ENCODE measurements around the gene SGPL1.
A peak's percentile ranks its signal among the peaks of the same experiment; 100 is the strongest.
"Not testable (repeated sequence)": the region's sequence is repeated elsewhere in the genome, so short reads cannot be mapped to it uniquely, and the experiment has no call there.

The SGPL1 gene

DNA sequence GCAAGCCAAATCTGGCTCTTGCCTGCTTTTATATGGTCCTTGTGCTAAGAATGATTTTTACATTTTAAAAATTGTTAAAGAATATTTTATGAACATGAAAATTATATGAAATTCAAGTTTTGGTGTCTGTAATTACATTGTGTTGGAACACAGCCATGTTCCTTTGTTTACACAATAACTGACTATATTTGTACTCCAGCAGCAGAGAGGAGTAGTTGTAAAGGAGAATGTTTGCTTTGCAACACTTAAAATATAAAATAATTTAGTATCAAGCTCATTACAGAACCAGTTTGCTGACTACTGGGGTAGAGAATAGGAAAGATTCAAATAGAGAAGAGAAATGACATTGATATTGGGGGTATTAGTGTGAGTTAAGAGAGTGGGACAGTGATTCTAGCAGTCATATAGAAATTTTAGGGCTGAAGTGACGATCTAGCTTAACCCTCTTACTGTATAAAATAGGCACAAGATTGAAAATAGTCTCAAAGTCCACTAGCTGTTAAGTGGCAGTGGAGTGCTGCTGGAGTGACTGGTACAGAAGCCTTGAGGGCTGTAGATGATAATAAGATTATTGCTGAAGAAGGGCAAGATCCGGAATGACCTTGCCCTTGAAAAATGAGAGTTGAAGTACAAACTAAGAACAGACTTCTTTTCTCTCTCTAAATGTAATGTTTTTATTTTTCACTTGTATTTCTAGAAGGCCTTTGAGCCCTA, 28.2 kb downstream of the SGPL1 start:
- DNase-seq (ENCODE audit: low spot score), result no peak

DNA sequence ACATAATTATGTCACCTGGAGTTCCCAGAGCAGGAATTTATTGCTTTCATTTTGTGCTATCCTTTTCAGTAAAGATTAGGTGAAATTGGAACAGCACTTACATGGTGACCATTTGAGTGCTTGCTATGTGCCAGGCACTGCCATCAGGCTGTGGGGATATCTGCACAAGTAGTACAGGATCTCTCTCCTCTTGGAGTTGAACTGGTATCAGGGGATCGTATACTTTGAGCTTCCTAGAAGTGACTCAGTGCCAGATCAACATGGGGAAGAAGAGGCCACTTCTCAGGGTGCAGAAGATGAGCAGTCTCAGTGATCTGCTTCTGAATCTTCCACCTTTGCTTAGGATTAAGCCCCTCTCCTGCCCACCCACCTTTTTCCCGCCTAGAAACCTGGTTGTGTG, 29.5 kb downstream of the SGPL1 start:
- DNase-seq (ENCODE audit: low spot score), result no peak

DNA sequence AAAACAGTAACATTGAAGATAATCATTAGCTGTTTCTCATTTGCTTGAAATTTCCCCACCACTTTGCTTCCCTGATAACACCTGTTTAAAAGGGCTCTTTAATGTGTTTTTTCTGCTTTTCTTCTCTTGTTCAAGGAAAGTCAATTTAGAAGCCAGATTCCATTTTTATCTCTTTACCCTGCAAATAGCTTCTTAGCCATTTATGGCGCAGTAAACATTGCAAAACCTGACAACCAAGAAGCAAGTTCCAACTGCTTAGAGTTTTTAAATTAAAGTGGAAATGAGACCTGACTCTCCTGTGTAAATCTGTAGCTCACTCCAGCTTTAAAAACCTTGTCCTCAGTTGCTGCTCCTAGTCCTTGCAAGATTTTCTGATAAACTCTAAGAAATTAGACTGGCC, 30.1 kb downstream of the SGPL1 start:
- DNase-seq (ENCODE audit: low spot score), result no peak

DNA sequence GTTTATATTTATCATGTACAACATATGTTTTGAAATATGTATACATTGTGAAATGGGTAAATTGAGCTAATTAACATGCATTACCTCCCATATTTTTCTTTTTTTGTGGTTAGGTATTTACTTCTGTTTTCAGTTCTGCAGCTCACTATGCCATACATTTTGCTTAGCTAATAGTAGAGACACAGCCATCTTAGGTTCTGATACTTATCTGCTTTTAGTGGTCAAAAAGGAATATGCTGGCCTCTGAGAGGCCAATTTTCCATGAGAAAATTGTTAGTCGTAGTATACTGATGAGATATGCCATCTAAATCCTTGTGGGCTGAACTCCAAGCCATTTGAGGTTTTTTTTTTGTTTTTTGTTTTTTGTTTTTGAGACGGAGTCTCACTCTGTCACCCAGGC, 31.0 kb downstream of the SGPL1 start:
- DNase-seq (ENCODE audit: low spot score), result no peak

DNA sequence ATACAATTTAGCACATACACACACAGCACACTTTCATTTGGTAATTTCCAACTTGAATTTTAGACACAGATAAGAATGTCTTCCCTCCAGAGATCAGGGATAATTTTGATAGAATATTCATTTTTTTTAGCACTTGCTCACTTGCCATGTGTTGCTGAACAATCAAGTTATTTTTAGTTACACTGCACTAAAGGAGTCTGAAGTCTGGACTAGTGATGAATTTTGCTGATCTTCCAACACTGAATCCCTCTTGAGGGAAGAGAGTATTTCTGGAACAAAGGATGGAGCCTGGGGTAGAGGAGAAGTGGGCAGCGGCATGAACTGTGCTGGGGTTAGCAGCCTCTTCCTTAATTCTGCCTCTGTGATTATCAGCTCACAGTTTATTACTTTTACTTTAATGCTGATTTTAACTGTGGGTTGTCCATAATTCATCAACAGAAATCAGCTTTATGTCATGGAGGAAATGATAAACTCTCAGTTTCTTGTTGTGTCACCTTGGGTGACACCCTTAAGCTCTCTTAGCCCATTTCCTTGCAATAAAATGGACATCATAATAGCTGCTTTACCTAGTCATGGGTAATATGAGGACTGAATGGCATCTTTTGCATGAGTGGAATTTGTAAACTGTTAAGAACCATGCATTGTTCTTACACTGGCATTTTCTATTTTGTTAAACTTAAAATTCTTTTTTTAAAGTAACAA, 32.1 kb downstream of the SGPL1 start:
- no peak for DNase-seq (ENCODE audit: low spot score)

DNA sequence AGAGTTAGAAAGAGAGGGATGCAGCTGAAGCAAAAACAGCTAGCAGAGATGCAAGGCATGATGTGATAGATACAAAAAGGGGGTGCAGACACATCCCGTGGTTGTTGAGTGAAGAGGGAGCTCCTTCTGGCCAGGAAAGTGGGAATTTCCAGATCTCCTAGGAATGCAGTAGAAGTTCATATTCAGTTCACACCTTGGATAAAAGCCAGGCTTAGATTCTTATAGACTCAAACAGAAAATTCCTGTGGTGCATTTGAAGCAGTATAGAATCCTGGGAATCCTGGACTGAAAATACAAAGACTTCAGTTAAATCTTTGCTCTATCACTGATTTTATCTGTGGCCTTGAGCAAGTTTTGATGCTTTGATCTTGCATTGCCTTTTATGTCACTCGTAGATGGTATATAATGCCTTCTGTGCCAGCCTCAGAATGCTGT, 33.9 kb downstream of the SGPL1 start:
- DNase-seq (ENCODE audit: low spot score), result no peak

DNA sequence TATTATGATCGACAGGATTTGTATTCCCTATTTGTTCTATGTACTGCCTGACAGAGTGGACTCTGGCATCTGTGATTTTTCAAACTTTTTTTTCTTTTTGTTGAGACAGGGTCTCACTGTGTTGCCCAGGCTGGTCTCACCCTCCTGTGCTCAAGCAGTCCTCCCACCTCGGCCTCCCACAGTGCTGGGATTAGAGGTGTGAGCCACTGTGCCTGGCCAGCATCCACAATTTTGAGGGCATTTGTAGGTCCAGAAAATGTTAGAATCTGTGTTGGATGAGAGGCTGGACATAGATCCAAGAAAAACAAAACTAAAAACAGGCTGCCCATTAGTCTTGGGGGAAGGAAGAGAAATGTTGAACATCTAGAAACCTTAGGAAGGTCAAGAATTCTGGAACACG, 34.3 kb downstream of the SGPL1 start:
- no peak for DNase-seq (ENCODE audit: low spot score)

DNA sequence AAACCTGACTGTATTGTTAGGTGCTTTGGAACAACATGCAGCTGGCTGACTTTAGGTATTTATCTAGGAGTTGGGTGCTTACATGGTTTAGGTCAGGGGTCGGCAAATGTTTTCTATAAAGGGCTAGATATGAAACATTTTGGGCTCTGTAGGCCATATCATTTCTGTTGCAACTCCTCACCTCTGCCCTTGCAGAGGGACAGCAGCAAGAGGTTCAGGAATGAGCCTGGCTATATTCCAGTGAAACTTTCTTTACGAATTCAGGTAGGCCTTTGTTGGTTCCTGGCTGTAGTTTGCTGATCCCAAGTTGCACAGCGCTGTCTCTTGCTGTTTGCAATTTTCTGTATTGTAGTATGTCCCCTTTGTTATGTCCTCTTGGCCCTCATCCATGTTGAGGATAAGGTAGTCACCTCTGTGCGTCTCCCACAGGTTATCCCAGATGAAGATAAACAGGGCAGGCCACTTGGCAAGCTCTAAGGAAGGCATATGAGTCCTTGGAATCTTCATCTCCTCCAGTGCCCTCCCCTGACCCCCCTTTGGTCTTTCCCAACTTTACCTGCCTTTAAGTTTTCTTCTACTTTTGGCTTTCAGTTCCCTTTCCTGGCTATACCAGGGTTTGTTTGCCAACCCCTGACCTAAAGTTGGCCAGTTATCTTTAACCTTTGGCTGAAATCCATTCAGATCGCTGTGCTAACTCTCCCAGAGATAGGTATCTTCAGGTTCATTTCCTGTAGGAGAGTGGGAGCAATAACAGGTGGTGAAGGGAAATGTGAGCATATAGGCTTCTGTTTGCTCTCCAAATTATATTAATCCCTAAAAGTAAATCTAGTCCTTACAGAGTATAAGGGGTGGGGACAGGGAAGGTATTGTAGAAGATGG, 36.1 kb downstream of the SGPL1 start:
- no peak for DNase-seq (ENCODE audit: low spot score)

DNA sequence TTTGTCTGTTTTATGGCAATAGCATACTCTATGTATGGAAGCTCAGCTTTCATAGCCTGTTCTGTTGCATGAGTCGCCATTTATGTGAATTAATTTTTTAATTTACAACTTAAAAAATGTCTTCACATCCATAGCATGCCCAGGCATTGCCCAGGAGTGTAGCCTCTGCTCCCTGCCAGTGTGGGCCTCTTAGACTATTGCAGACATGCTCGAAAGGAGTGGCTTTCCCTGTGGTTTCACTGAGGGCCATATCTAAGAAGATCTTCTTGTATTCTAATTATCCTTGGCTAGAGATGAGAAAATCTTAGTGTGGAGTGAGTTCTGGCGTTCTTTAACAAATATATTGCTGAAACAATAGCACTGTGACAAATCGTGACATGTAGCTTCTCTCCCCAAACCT, 37.3 kb downstream of the SGPL1 start:
- DNase-seq (ENCODE audit: low spot score), result no peak

DNA sequence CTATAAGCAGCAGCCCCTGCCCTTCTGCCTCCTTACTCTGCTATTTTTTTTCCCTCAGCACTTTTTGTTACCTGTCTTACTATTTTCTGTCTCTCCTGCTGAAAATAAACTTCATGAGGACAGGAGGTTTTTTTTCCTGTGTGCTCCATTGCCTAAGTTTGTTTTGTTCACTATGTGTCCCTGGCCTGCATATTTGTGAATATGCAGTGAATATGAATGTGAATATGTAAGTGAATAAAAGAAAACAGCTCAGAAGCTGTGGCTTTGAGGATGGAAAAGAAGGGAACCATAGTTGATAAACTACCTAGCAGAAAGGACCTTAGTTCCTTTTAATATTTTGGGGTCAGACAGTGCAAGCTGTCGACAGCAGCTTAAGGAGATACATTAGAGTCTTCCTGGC, 37.7 kb downstream of the SGPL1 start:
- DNase-seq (ENCODE audit: low spot score), result no peak

DNA sequence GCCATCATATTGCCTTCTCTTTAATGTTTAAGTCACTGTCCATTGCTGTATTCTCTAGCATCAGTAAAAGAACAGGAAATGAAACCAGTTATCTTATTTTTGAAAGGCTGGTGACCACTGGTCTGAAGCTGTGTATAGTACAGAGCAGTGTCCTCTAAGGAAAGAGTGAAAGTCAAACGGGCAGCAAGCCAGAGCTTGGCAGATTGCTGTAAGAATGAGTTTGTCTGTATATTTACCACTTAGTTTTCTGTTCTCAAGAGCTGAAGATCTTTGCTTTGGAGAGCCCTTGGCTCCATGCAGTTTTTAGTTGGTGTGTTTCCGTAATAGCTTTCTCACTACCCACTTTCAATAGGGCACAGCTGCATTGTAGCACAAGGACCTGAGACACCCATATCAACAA, 40.7 kb downstream of the SGPL1 start:
- no peak for DNase-seq (ENCODE audit: low spot score)

DNA sequence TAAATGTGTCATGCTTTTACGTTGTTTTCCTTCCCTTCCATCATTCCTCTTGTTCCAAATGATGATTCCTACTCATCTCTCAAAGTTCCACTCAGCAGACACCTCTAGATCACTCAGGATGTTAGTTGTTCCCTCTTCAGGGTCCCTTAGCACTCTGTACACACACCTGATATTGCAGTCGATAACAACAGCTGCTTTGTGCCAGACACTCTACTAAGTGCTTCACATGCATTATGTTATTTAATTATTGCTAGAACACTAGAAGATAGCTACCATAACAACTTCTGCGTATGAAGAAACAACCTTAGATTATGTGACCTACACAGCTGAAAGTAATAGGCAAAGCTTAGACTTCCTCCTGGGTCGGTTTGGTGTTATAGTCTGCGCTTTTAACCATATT, 43.0 kb downstream of the SGPL1 start:
- DNase-seq (ENCODE audit: low spot score), result no peak

DNA sequence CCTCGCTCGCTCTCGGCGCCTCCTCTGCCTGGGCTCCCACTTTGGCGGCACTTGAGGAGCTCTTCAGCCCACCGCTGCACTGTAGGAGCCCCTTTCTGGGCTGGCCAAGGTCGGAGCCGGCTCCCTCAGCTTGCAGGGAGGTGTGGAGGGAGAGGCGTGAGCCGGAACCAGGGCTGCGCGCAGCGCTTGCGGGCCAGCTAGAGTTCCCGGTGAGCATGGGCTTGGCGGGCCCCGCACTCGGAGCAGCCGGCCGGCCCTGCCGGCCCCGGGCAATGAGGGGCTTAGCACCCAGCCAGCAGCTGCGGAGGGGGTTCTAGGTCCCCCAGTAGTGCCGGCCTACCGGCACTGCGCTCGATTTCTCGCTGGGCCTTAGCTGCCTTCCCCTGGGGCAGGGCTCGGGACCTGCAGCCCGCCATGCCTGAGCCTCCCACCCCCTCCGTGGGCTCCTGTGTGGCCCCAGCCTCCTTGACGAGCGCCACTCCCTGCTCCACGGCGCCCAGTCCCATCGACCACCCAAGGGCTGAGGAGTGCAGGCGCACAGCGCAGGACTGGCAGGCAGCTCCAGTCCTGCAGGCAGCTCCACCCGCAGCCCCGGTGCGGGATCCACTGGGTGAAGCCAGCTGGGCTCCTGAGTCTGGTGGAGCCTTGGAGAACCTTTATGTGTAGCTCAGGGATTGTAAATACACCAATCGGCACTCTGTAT, 45.9 kb downstream of the SGPL1 start:
- not testable (repeated sequence) for DNase-seq (ENCODE audit: low spot score)

DNA sequence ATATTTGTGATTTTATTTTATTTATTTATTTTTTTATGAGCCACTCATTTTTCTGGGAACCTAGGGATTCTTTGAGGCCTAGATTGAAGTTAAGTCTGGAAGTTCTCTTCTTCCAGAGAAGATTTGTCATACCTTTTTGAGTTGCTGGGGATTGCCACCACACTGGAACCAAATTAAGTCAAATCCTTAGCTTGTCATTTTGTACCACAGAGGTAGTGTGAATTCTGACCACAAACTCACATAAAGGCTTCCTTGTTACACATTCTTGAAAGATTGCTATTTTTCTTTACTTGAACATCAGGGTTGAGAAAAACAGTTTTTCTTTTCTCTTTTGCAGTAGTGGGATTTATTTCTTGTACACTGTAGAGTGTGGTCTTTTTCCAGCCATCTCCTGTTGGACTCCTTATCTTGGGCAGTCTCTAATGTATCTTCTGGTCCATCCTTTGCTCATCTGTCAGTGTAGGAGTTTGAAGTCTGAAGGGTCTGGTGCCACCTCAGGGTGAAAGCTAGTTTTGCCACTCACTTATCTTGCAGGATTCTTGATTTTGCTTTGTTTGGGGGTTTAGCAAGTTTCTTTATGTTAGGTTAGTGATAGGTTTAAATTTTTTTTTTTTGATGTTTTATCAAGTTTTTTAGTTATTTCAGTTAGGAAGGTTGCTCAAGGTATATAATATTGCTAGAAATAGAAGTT, 47.9 kb downstream of the SGPL1 start:
- no peak for DNase-seq (ENCODE audit: low spot score)

DNA sequence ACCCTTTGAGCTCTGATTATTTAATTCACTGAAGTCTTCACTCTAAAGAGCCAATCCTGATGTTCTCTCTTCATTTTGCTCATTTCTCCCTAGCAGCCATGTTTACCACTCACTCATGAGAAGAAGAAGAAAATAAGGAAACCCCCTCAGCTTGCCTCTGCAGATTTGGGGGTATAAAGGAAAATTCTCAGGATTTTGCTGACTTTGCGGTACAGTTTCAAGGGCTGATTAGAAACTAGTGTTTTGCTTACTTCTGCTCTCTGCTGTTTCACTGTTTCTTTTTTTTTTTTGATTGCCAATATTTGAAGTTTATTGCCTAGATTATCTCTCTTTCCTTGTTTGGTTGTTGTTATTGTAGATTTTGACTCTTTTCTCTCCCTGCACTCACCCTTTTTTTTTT, 49.2 kb downstream of the SGPL1 start:
- DNase-seq (ENCODE audit: low spot score), result no peak

DNA sequence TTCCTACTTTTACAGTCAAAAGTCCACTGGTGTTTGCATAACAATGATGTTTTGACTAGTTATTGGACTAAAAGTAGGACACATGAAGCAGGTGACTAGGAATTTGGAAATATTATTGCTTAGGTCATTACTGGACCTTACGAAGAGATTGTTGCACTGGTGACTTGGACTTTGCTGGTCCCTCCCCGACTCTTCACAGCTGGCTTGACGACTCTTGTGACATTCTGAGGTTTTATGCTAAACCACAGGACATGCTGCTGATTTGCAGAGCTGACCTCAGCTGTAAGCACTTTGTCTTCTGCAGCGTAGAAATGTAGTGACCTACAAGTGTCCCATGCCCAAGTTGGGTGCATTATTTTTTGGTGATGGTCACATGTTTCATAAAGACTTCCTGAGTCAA, 50.7 kb downstream of the SGPL1 start:
- no peak for DNase-seq (ENCODE audit: low spot score)

DNA sequence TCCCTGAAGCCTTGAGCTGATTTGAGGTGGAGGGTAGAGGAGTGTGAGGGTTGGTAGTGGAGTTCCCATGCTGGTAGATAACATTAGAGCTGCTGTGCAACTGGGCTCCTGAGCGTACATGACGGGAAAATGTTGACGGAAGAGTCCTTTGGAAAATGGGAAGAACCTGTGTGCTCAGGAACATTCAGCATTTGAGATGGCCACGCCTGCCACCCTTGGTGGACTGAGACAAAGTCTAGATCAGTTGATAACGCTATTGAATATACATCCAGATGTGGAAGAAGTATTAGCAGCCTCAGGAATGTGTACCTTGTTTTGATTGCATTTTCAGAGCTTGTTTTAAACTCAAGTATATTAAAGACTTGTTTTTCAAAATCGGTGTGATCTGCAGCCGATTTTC, 56.5 kb downstream of the SGPL1 start:
- no peak for DNase-seq (ENCODE audit: low spot score)

DNA sequence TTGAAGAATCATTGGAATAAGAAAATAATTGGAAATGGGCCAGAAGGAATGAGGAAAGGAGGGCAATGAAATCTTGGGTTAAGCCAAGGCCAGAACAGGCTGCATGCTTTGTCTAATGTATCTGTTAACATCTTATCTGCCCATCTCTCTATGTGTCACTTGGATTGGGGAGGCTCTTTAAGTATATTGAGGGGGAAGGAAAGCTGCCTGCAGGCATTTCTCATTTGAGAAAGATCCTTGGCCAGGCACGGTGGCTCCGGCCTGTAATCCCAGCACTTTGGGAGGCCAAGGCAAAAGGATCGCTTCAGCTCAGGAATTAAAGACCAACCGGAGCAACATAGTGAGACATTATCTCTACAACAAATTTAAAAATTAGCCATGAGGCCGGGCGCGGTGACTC, 58.3 kb downstream of the SGPL1 start:
- no peak for DNase-seq (ENCODE audit: low spot score)

DNA sequence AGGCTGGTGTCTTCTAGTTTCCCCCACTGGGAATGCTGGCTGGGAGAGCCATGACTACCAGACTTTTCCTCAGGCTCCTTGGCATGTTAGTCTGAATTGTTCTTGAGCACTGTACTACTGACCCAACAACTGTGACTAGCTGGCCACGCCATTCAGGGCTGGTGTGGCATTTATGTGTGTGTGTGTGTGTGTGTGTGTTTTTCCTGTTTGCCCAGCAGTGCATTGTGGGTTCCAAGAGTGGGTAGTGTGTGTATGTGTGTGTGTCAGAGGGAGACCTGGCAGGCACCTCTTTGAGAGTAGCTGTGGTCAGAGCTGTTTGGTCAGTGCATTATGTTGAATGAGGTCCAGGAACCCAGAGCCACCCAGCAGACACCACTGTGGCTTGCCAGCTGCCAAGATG, 63.5 kb downstream of the SGPL1 start:
- DNase-seq (ENCODE audit: low spot score), result no peak

DNA sequence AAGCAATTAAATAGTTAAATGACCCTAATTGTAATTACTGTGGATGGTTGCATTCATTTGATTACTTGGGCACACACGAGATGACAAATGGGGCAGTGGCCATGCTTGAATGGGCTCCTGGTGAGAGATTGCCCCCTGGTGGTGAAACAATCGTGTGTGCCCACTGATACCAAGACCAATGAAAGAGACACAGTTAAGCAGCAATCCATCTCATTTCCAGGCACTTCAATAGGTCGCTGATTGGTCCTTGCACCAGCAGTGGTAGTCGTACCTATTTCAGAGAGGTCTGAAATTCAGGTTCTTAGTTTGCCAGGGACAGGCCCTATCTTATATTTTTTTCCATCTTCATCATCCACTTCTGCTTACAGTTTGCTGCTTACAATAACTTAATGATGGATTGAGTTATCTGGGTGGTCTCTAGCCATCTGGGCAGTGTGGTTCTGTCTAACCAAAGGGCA, 64.4 kb downstream of the SGPL1 start:
- DNase-seq (ENCODE audit: low spot score), result peak; percentile 65

DNA sequence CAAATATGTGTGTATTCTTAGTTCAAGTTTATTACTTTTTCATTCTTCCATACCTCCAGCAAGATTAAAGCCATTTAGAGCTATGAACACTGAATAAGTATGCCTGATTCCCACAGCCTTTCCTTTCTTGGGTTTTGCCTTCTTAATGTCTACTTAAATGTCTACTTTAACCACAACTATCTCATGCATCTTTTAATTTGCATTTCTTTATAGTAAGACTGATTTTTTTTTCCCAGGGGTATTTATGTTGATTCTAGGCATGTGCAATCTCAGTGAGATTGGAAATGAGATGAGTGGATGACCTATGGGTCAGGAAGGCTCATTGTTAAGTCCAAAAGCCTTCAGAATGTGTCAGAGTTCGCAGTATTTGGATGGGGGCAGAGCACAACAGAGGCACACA, 69.0 kb downstream of the SGPL1 start:
- DNase-seq (ENCODE audit: low spot score), result no peak

DNA sequence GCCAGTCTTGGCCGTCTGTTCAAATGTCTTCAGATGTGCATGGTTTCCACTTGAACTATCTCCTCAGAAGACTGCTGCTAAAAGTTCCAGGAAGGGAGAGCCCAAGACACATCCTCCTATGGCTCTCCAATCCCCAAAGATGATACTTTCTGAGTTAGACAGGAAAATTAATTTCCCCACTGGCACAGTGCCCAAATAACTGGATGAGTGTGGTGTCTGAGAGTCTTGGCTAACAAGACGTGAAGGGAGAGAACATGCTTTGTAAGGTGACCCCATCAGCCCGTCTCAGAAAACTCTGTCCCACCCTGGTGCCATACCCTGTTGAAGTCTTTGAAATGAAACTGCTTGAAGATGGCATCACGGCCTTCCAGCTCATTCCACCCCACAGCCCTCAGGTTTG, 69.7 kb downstream of the SGPL1 start:
- DNase-seq (ENCODE audit: low spot score), result no peak
